GM13977 (cell line): ENCODE results near the gene MAST3.

Source experiments
- DNase-seq: peaks from one replicate; pipeline ENCODE4 v3.0.0; 2012; ENCODE audit warnings: low spot score
- CTCF ChIP-seq: IDR thresholded peaks from 2 replicates; pipeline ENCODE4 v1.5.1; 2012; ENCODE audit warnings: mild to moderate bottlenecking, control low read depth; ENCODE audit not compliant: insufficient read depth; ENCODE audit errors: extremely low read depth, missing control alignments
- in situ Hi-C: fragments of 300-500 bp; cut with MboI; formaldehyde crosslinking; loops from one replicate; pipeline ENCODE4 v1.12.0; 2022; ENCODE audit warnings: low sequenced_read_pairs, low pct_unique_long_range_greater_than_20kb, mixed read lengths, inconsistent platforms; ENCODE audit not compliant: unreplicated experiment

MAST3 gene

GRCh38 chr19:18167011-18167410 is 69.4 kb downstream of the MAST3 start:
- in situ Hi-C loops = no loop called here
- DNase-seq = no peak
- TF ChIP-seq CTCF = no peak

- TF ChIP-seq CTCF = peak; percentile 89
- in situ Hi-C loops = no loop called here
- DNase-seq = peak; percentile 93
Measured at GRCh38 chr19:18167975-18168645, 70.5 kb downstream of the MAST3 start.

GRCh38 chr19:18168673-18169381 is 71.2 kb downstream of the MAST3 start:
- TF ChIP-seq CTCF = no peak
- DNase-seq = no peak
- in situ Hi-C loops = no loop called here

- in situ Hi-C loops = no loop called here
- DNase-seq = peak; percentile 89
Measured at GRCh38 chr19:18170714-18171255, 73.2 kb downstream of the MAST3 start.

GRCh38 chr19:18171605-18172327 is 74.2 kb downstream of the MAST3 start:
- peak; percentile 62 for DNase-seq
- no peak for TF ChIP-seq CTCF
- in situ Hi-C loops = no loop called here

More at GRCh38 chr19:18170714-18171255, 73.2 kb downstream of the MAST3 start:
- TF ChIP-seq CTCF = no peak

- TF ChIP-seq CTCF = no peak
- in situ Hi-C loops = no loop called here
- DNase-seq = no peak
Measured at GRCh38 chr19:18172331-18173053, 74.9 kb downstream of the MAST3 start.
